Liver (tissue), 3 donors: ENCODE data around the gene BAAT.

ENCODE experiments used
- EGR1 ChIP-seq, 2 donors: IDR thresholded peaks; 2 replicates each; pipeline ENCODE4 v1.6.1; 2016 to 2018; ENCODE audit warnings: antibody characterized with exemption in 2 of 2, low read depth in 2 of 2
- GABPA ChIP-seq, 2 donors: IDR thresholded peaks in 1 of 2; conservative IDR thresholded peaks in 1 of 2; 2 replicates each; pipeline ENCODE4 v1.6.1; 2016; ENCODE audit warnings: antibody characterized with exemption in 2 of 2, mild to moderate bottlenecking in 1 of 2, moderate library complexity in 1 of 2
- RAD21 ChIP-seq, 2 donors: IDR thresholded peaks; 2 replicates each; pipeline ENCODE4 v1.6.1; 2016; ENCODE audit warnings: antibody characterized with exemption in 2 of 2, mild to moderate bottlenecking in 2 of 2
- TAF1 ChIP-seq: conservative IDR thresholded peaks from 2 replicates; pipeline ENCODE4 v1.6.1; 2016; ENCODE audit warnings: antibody characterized with exemption, mild to moderate bottlenecking
- YY1 ChIP-seq: IDR thresholded peaks from 2 replicates; pipeline ENCODE4 v1.6.1; 2016; ENCODE audit warnings: antibody characterized with exemption, mild to moderate bottlenecking
- TF ChIP-seq, protein P1 (sequence below): fragments of 150-350 bp; IDR thresholded peaks from 2 replicates; pipeline ENCODE4 v1.5.1; 2017; ENCODE audit warnings: improper control_type of control experiment, low read depth, low read length; ENCODE audit not compliant: missing input control
- TF ChIP-seq, protein P2 (sequence below): IDR thresholded peaks from 2 replicates; pipeline ENCODE4 v1.6.1; 2016; ENCODE audit warnings: antibody characterized with exemption, mild to moderate bottlenecking
- TF ChIP-seq, protein P3 (sequence below): IDR thresholded peaks from 2 replicates; pipeline ENCODE4 v1.6.1; 2016; ENCODE audit warnings: antibody characterized with exemption
- donor health status: healthy.
- donor health status: healthy.

DNA sequence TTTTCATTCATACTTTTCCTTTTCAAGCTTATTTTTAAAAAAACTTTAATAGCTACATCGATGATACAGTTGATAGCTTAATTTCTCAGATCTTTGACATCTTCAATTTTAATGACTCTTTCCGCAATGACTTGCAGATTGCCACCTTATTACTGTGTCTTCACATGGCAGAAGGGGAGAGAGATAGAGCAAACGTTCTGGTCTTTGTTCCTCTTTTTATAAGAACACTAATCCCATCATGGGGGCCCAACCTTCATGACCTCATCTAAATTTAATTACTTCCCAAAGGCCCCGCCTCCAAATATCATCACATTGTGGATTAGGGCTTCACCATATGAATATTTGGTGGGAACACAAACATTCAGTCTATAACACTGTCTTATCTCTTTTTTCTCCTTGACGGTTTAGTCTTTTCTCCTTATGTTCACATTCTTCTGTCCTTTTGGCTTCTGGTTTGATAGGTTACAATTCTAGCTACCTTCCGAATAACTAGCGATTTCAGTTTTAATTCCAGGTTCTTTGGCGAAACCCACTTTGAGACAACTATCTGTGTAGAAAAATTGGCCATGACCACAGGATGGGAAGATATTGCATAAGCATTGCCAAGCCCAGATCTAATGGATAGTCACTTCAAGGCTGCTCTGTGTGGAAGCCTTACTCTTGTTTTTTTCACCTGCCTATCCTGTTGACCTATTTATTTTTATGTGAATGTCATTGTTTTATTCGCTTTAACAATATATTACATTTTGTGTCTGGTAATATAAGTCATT lies 18.9 kb upstream of the BAAT start:
- TF ChIP-seq, protein P1, sequence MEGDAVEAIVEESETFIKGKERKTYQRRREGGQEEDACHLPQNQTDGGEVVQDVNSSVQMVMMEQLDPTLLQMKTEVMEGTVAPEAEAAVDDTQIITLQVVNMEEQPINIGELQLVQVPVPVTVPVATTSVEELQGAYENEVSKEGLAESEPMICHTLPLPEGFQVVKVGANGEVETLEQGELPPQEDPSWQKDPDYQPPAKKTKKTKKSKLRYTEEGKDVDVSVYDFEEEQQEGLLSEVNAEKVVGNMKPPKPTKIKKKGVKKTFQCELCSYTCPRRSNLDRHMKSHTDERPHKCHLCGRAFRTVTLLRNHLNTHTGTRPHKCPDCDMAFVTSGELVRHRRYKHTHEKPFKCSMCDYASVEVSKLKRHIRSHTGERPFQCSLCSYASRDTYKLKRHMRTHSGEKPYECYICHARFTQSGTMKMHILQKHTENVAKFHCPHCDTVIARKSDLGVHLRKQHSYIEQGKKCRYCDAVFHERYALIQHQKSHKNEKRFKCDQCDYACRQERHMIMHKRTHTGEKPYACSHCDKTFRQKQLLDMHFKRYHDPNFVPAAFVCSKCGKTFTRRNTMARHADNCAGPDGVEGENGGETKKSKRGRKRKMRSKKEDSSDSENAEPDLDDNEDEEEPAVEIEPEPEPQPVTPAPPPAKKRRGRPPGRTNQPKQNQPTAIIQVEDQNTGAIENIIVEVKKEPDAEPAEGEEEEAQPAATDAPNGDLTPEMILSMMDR = no peak
- TF ChIP-seq TAF1 = no peak
- TF ChIP-seq, protein P2, sequence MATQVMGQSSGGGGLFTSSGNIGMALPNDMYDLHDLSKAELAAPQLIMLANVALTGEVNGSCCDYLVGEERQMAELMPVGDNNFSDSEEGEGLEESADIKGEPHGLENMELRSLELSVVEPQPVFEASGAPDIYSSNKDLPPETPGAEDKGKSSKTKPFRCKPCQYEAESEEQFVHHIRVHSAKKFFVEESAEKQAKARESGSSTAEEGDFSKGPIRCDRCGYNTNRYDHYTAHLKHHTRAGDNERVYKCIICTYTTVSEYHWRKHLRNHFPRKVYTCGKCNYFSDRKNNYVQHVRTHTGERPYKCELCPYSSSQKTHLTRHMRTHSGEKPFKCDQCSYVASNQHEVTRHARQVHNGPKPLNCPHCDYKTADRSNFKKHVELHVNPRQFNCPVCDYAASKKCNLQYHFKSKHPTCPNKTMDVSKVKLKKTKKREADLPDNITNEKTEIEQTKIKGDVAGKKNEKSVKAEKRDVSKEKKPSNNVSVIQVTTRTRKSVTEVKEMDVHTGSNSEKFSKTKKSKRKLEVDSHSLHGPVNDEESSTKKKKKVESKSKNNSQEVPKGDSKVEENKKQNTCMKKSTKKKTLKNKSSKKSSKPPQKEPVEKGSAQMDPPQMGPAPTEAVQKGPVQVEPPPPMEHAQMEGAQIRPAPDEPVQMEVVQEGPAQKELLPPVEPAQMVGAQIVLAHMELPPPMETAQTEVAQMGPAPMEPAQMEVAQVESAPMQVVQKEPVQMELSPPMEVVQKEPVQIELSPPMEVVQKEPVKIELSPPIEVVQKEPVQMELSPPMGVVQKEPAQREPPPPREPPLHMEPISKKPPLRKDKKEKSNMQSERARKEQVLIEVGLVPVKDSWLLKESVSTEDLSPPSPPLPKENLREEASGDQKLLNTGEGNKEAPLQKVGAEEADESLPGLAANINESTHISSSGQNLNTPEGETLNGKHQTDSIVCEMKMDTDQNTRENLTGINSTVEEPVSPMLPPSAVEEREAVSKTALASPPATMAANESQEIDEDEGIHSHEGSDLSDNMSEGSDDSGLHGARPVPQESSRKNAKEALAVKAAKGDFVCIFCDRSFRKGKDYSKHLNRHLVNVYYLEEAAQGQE = no peak
- no peak for TF ChIP-seq YY1
- no peak for TF ChIP-seq EGR1 (IDR thresholded peaks at IDR 0.05; ENCODE audit: low read depth in 2 of 2)
- no peak for TF ChIP-seq RAD21 (IDR thresholded peaks at IDR 0.05)
- TF ChIP-seq, protein P3, sequence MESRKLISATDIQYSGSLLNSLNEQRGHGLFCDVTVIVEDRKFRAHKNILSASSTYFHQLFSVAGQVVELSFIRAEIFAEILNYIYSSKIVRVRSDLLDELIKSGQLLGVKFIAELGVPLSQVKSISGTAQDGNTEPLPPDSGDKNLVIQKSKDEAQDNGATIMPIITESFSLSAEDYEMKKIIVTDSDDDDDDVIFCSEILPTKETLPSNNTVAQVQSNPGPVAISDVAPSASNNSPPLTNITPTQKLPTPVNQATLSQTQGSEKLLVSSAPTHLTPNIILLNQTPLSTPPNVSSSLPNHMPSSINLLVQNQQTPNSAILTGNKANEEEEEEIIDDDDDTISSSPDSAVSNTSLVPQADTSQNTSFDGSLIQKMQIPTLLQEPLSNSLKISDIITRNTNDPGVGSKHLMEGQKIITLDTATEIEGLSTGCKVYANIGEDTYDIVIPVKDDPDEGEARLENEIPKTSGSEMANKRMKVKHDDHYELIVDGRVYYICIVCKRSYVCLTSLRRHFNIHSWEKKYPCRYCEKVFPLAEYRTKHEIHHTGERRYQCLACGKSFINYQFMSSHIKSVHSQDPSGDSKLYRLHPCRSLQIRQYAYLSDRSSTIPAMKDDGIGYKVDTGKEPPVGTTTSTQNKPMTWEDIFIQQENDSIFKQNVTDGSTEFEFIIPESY = no peak
- no peak for TF ChIP-seq GABPA (IDR thresholded peaks at IDR 0.05 in 1 of 2, conservative IDR thresholded peaks at IDR 0.05 in 1 of 2)
